Calu3 (cell line): ENCODE data around the gene AP2M1. TPM values are rescaled to one million over a fixed set of nuclear protein-coding genes. Genes with fewer than 3 reads are reported as not detected.

Source experiments
- BruUV-seq: library from RNA; stranded (reverse); fragments of 400-500 nt; replicated peaks from 2 replicates; lab custom pipeline; 2021; lab: Mats Ljungman, UMichigan
- CTCF ChIA-PET: fragments of 300-600 bp; sonication (Branson Sonifier 250); formaldehyde crosslinking; loops from one replicate; lab custom pipeline; 2022; ENCODE audit warnings: antibody characterized with exemption; lab: Charles Lee
- DNase-seq: peaks from one replicate; pipeline ENCODE4 v3.0.0; 2022
- H3K27ac Mint-ChIP-seq: one replicate; pipeline ENCODE4 v1.8.0; 2022; ENCODE audit warnings: mixed read lengths; ENCODE audit not compliant: unreplicated experiment
- H3K27me3 Mint-ChIP-seq: one replicate; pipeline ENCODE4 v1.8.0; 2022; ENCODE audit warnings: mixed read lengths; ENCODE audit not compliant: unreplicated experiment
- H3K36me3 Mint-ChIP-seq: one replicate; pipeline ENCODE4 v1.8.0; 2022; ENCODE audit warnings: mild to moderate bottlenecking, moderate library complexity, mixed read lengths; ENCODE audit not compliant: insufficient read depth, unreplicated experiment
- H3K4me1 Mint-ChIP-seq: one replicate; pipeline ENCODE4 v1.8.0; 2022; ENCODE audit warnings: mild to moderate bottlenecking, low read depth, mixed read lengths; ENCODE audit not compliant: unreplicated experiment
- H3K4me3 Mint-ChIP-seq: one replicate; pipeline ENCODE4 v1.8.0; 2022; ENCODE audit warnings: mild to moderate bottlenecking, low read depth, moderate library complexity, mixed read lengths; ENCODE audit not compliant: unreplicated experiment
- H3K9me3 Mint-ChIP-seq: one replicate; pipeline ENCODE4 v1.8.0; 2022; ENCODE audit warnings: low read depth, mixed read lengths; ENCODE audit not compliant: unreplicated experiment
- CTCF ChIP-seq: fragments of 200-600 bp; IDR thresholded peaks from one replicate; pipeline ENCODE4 v1.8.0; 2022; ENCODE audit warnings: antibody characterized with exemption; ENCODE audit not compliant: unreplicated experiment
- intact Hi-C: fragments of 100-400 bp; cut with micrococcal nuclease; formaldehyde crosslinking; loops from one replicate; pipeline ENCODE4 v1.10.0; 2022; ENCODE audit not compliant: unreplicated experiment
- total RNA-seq: library from RNA; stranded (reverse); gene quantifications from 2 replicates; pipeline ENCODE4 v1.2.3, GENCODE V29; 2022

AP2M1 gene
- total RNA-seq, 1 experiment from 2014 or later = 401 TPM

- H3K4me3 Mint-ChIP-seq = no peak overlapping the region
- H3K4me1 Mint-ChIP-seq = peaks cover 3% of the 10 kb centered on the region
- TF ChIP-seq CTCF = no peak
- no peak overlapping the region for H3K27ac Mint-ChIP-seq
- no TSS peak for BruUV-seq
- no peaks in the 10 kb centered on the region for H3K9me3 Mint-ChIP-seq
- intact Hi-C loops = no loop called here
- peaks cover 58% of the 10 kb centered on the region for H3K36me3 Mint-ChIP-seq
- H3K27me3 Mint-ChIP-seq = no peaks in the 10 kb centered on the region
- DNase-seq = no peak
- CTCF ChIA-PET = no interaction called here
These were observed 18.2 kb downstream of the AP2M1 start for GRCh38 chr3:184192889-184193288.

GRCh38 chr3:184193991-184194539 is 19.4 kb downstream of the AP2M1 start:
- no peaks in the 10 kb centered on the region for H3K4me1 Mint-ChIP-seq
- no peak for DNase-seq
- BruUV-seq = no TSS peak
- no peaks in the 10 kb centered on the region for H3K27me3 Mint-ChIP-seq
- intact Hi-C loops = no loop called here
- H3K36me3 Mint-ChIP-seq = peaks cover 48% of the 10 kb centered on the region
- CTCF ChIA-PET = no interaction called here
- no peak overlapping the region for H3K4me3 Mint-ChIP-seq
- H3K27ac Mint-ChIP-seq = no peak overlapping the region
- TF ChIP-seq CTCF = no peak
- H3K9me3 Mint-ChIP-seq = no peaks in the 10 kb centered on the region

- DNase-seq = no peak
- intact Hi-C loops = no loop called here
- CTCF ChIA-PET = no interaction called here
- no peak overlapping the region for H3K4me3 Mint-ChIP-seq
- H3K4me1 Mint-ChIP-seq = no peaks in the 10 kb centered on the region
- TF ChIP-seq CTCF = no peak
- H3K27ac Mint-ChIP-seq = no peak overlapping the region
- no peaks in the 10 kb centered on the region for H3K27me3 Mint-ChIP-seq
- H3K36me3 Mint-ChIP-seq = peaks cover 38% of the 10 kb centered on the region
- no TSS peak for BruUV-seq
- no peaks in the 10 kb centered on the region for H3K9me3 Mint-ChIP-seq
These were observed 21.9 kb downstream of the AP2M1 start for GRCh38 chr3:184196536-184196935.

DNA sequence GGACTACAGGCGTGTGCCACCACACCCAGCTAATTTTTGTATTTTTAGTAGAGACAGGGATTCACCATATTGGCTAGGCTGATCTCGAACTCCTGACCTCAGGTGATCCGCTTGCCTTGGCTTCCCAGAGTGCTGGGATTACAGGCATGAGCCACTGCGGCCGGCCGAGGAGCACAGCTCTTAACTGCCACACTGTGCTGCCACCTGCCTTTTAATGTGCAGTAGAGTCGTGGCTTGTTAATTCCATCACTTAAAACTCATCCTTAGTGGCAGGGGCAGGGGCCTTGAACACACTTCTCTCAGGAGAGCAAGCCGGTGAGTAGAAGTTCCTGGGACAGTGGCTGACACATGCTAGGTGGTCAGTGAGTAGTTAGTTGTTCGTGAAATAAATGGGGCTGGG is 23.9 kb downstream of the AP2M1 start:
- Mint-ChIP-seq H3K27ac (no peak overlapping the region), H3K9me3 (no peaks in the 10 kb centered on the region), H3K27me3 (peaks cover 8% of the 10 kb centered on the region), H3K4me3 (no peak overlapping the region), H3K36me3 (peaks cover 20% of the 10 kb centered on the region), H3K4me1 (no peaks in the 10 kb centered on the region)
- CTCF ChIA-PET = interaction anchor here (0.6 to 1.2 kb wide), 2 partner anchors 15 to 44 kb away, joined by 3 to 7 read pairs; no protein-coding TSS in a partner anchor
- no peak for DNase-seq
- intact Hi-C loops = no loop called here
- TF ChIP-seq CTCF = no peak
- BruUV-seq = no TSS peak
